GM23338 (cell line): Measurements from ENCODE around the gene SLC12A3.

Source experiments
- CREB1 ChIP-seq: fragments of 250-450 bp; sonication (Bioruptor Pico); IDR thresholded peaks from 2 replicates; pipeline ENCODE4 v1.5.0; 2020; ENCODE audit warnings: low read depth, mild to moderate bottlenecking, moderate library complexity
- CTCF ChIP-seq, 2 experiments: fragments of 200-600 bp in 1 of 2; sonication (generic) in 1 of 2; conservative IDR thresholded peaks; 2 replicates each; pipeline versions ENCODE4 v1.5.1 to v1.6.1; 2016 to 2017; ENCODE audit warnings: antibody characterized with exemption in 2 of 2, low read depth in 2 of 2, mild to moderate bottlenecking in 2 of 2, moderate library complexity in 1 of 2
- EZH2 ChIP-seq: fragments of 200-600 bp; sonication (generic); IDR thresholded peaks from one replicate; pipeline ENCODE4 v1.8.0; 2017; ENCODE audit warnings: antibody characterized with exemption, mild to moderate bottlenecking, low read depth; ENCODE audit not compliant: unreplicated experiment
- EZH2phosphoT487 ChIP-seq: fragments of 200-600 bp; sonication (generic); IDR thresholded peaks from one replicate; pipeline ENCODE4 v1.8.1; 2018; ENCODE audit warnings: antibody characterized with exemption; ENCODE audit not compliant: unreplicated experiment
- JUNB ChIP-seq: IDR thresholded peaks from one replicate; pipeline ENCODE4 v1.6.1; 2016; ENCODE audit warnings: antibody characterized with exemption; ENCODE audit not compliant: unreplicated experiment
- POLR2AphosphoS5 ChIP-seq: IDR thresholded peaks from 2 replicates; pipeline ENCODE4 v1.6.1; 2016; ENCODE audit warnings: antibody characterized with exemption, low read depth
- STAT1 ChIP-seq: IDR thresholded peaks from one replicate; pipeline ENCODE4 v1.6.1; 2016; ENCODE audit warnings: antibody characterized with exemption; ENCODE audit not compliant: unreplicated experiment
- ZNF114 ChIP-seq: fragments of 250-450 bp; sonication (Bioruptor Pico); IDR thresholded peaks from 2 replicates; pipeline ENCODE4 v1.5.0; 2020; ENCODE audit warnings: mild to moderate bottlenecking, moderate library complexity
- ZNF331 ChIP-seq: fragments of 250-450 bp; sonication (Bioruptor Pico); IDR thresholded peaks from 2 replicates; pipeline ENCODE4 v1.5.0; 2020; ENCODE audit warnings: low read depth, mild to moderate bottlenecking, moderate library complexity
- TF ChIP-seq, protein P1 (sequence below): IDR thresholded peaks from one replicate; pipeline ENCODE4 v1.6.1; 2018; ENCODE audit warnings: antibody characterized with exemption; ENCODE audit not compliant: unreplicated experiment
- TF ChIP-seq, protein P2 (sequence below): fragments of 250-450 bp; sonication (Bioruptor Pico); IDR thresholded peaks from 2 replicates; pipeline ENCODE4 v1.5.0; 2020; ENCODE audit warnings: mild to moderate bottlenecking, moderate library complexity
- TF ChIP-seq, protein P3 (sequence below): IDR thresholded peaks from 2 replicates; pipeline ENCODE4 v1.6.1; 2016; ENCODE audit warnings: antibody characterized with exemption

GRCh38 chr16:56879276-56879675, 14.3 kb downstream of the SLC12A3 start:
- TF ChIP-seq POLR2AphosphoS5 (no peak), CTCF (conservative IDR thresholded peaks at IDR 0.05; ENCODE audit: low read depth in 2 of 2) (no peak), EZH2 (no peak), EZH2phosphoT487 (no peak), ZNF114 (no peak), CREB1 (no peak), STAT1 (no peak), JUNB (no peak), ZNF331 (no peak)
- TF ChIP-seq, protein P1, sequence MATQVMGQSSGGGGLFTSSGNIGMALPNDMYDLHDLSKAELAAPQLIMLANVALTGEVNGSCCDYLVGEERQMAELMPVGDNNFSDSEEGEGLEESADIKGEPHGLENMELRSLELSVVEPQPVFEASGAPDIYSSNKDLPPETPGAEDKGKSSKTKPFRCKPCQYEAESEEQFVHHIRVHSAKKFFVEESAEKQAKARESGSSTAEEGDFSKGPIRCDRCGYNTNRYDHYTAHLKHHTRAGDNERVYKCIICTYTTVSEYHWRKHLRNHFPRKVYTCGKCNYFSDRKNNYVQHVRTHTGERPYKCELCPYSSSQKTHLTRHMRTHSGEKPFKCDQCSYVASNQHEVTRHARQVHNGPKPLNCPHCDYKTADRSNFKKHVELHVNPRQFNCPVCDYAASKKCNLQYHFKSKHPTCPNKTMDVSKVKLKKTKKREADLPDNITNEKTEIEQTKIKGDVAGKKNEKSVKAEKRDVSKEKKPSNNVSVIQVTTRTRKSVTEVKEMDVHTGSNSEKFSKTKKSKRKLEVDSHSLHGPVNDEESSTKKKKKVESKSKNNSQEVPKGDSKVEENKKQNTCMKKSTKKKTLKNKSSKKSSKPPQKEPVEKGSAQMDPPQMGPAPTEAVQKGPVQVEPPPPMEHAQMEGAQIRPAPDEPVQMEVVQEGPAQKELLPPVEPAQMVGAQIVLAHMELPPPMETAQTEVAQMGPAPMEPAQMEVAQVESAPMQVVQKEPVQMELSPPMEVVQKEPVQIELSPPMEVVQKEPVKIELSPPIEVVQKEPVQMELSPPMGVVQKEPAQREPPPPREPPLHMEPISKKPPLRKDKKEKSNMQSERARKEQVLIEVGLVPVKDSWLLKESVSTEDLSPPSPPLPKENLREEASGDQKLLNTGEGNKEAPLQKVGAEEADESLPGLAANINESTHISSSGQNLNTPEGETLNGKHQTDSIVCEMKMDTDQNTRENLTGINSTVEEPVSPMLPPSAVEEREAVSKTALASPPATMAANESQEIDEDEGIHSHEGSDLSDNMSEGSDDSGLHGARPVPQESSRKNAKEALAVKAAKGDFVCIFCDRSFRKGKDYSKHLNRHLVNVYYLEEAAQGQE, result no peak
- TF ChIP-seq, protein P2, sequence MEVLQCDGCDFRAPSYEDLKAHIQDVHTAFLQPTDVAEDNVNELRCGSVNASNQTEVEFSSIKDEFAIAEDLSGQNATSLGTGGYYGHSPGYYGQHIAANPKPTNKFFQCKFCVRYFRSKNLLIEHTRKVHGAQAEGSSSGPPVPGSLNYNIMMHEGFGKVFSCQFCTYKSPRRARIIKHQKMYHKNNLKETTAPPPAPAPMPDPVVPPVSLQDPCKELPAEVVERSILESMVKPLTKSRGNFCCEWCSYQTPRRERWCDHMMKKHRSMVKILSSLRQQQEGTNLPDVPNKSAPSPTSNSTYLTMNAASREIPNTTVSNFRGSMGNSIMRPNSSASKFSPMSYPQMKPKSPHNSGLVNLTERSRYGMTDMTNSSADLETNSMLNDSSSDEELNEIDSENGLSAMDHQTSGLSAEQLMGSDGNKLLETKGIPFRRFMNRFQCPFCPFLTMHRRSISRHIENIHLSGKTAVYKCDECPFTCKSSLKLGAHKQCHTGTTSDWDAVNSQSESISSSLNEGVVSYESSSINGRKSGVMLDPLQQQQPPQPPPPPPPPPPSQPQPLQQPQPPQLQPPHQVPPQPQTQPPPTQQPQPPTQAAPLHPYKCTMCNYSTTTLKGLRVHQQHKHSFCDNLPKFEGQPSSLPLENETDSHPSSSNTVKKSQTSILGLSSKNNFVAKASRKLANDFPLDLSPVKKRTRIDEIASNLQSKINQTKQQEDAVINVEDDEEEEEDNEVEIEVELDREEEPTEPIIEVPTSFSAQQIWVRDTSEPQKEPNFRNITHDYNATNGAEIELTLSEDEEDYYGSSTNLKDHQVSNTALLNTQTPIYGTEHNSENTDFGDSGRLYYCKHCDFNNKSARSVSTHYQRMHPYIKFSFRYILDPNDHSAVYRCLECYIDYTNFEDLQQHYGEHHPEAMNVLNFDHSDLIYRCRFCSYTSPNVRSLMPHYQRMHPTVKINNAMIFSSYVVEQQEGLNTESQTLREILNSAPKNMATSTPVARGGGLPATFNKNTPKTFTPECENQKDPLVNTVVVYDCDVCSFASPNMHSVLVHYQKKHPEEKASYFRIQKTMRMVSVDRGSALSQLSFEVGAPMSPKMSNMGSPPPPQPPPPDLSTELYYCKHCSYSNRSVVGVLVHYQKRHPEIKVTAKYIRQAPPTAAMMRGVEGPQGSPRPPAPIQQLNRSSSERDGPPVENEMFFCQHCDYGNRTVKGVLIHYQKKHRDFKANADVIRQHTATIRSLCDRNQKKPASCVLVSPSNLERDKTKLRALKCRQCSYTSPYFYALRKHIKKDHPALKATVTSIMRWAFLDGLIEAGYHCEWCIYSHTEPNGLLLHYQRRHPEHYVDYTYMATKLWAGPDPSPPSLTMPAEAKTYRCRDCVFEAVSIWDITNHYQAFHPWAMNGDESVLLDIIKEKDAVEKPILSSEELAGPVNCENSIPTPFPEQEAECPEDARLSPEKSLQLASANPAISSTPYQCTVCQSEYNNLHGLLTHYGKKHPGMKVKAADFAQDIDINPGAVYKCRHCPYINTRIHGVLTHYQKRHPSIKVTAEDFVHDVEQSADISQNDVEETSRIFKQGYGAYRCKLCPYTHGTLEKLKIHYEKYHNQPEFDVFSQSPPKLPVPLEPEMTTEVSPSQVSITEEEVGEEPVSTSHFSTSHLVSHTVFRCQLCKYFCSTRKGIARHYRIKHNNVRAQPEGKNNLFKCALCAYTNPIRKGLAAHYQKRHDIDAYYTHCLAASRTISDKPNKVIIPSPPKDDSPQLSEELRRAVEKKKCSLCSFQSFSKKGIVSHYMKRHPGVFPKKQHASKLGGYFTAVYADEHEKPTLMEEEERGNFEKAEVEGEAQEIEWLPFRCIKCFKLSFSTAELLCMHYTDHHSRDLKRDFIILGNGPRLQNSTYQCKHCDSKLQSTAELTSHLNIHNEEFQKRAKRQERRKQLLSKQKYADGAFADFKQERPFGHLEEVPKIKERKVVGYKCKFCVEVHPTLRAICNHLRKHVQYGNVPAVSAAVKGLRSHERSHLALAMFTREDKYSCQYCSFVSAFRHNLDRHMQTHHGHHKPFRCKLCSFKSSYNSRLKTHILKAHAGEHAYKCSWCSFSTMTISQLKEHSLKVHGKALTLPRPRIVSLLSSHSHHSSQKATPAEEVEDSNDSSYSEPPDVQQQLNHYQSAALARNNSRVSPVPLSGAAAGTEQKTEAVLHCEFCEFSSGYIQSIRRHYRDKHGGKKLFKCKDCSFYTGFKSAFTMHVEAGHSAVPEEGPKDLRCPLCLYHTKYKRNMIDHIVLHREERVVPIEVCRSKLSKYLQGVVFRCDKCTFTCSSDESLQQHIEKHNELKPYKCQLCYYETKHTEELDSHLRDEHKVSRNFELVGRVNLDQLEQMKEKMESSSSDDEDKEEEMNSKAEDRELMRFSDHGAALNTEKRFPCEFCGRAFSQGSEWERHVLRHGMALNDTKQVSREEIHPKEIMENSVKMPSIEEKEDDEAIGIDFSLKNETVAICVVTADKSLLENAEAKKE (CRISPR knock-in tag), result no peak
- TF ChIP-seq, protein P3, sequence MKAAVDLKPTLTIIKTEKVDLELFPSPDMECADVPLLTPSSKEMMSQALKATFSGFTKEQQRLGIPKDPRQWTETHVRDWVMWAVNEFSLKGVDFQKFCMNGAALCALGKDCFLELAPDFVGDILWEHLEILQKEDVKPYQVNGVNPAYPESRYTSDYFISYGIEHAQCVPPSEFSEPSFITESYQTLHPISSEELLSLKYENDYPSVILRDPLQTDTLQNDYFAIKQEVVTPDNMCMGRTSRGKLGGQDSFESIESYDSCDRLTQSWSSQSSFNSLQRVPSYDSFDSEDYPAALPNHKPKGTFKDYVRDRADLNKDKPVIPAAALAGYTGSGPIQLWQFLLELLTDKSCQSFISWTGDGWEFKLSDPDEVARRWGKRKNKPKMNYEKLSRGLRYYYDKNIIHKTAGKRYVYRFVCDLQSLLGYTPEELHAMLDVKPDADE, result no peak
